Esophagus squamous epithelium (tissue), 4 donors: ENCODE results near the gene PDE7B.

Experiments used
- POLR2A ChIP-seq, 4 donors: fragments of 450-650 bp; IDR thresholded peaks; one replicate each; pipeline ENCODE4 v1.6.1; 2017; ENCODE audit warnings: antibody characterized with exemption in 4 of 4, mild to moderate bottlenecking in 4 of 4, moderate library complexity in 3 of 4
- TF ChIP-seq, protein P1 (sequence below), 6 experiments: fragments of 450-650 bp in 4 of 6; fragments of 200-600 bp in 2 of 6; sonication (generic) in 2 of 6; IDR thresholded peaks; one replicate each; pipeline ENCODE4 v1.5.1; 2016 to 2019; ENCODE audit warnings: antibody characterized with exemption in 6 of 6, mild to moderate bottlenecking in 4 of 6, moderate library complexity in 4 of 6

DNA sequence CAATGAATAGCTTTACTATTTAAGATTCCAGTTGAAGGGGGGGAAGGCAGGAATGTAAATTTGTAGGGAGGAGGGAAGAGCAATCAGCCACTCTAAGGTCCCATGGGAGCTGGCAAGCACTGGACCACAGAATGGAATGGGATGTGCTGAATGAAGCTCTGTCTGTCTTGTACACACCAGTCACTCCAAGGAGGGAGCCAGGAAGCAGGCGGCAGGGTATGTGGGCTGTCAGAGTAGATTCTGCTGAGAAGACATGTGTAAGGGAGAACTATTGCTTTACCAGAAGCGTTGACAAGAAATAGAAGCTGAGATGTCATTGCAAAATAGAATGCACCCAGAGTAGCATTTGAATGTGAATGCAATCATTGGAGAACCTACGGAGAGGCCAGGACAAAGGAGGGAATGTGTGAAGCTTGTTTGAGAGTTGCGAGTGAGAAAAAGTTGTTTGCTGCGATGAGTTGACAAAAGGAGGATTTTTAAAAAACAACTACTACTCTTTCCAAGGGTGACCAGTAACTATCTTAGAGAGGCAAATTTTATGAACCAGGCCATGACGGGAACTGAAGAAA is 25.2 kb upstream of the PDE7B start:
- TF ChIP-seq, protein P1, sequence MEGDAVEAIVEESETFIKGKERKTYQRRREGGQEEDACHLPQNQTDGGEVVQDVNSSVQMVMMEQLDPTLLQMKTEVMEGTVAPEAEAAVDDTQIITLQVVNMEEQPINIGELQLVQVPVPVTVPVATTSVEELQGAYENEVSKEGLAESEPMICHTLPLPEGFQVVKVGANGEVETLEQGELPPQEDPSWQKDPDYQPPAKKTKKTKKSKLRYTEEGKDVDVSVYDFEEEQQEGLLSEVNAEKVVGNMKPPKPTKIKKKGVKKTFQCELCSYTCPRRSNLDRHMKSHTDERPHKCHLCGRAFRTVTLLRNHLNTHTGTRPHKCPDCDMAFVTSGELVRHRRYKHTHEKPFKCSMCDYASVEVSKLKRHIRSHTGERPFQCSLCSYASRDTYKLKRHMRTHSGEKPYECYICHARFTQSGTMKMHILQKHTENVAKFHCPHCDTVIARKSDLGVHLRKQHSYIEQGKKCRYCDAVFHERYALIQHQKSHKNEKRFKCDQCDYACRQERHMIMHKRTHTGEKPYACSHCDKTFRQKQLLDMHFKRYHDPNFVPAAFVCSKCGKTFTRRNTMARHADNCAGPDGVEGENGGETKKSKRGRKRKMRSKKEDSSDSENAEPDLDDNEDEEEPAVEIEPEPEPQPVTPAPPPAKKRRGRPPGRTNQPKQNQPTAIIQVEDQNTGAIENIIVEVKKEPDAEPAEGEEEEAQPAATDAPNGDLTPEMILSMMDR (IDR thresholded peaks at IDR 0.05), result no peak
- no peak for TF ChIP-seq POLR2A (IDR thresholded peaks at IDR 0.05)
